Measurements from ENCODE around the gene CCDC89. TPM values are rescaled to one million over a fixed set of nuclear protein-coding genes. Genes with fewer than 3 reads are reported as not detected.

CCDC89 gene
- total and polyA plus RNA-seq, 8 donors: 0.25 to 10.4 (median 1.7) TPM

DNA sequence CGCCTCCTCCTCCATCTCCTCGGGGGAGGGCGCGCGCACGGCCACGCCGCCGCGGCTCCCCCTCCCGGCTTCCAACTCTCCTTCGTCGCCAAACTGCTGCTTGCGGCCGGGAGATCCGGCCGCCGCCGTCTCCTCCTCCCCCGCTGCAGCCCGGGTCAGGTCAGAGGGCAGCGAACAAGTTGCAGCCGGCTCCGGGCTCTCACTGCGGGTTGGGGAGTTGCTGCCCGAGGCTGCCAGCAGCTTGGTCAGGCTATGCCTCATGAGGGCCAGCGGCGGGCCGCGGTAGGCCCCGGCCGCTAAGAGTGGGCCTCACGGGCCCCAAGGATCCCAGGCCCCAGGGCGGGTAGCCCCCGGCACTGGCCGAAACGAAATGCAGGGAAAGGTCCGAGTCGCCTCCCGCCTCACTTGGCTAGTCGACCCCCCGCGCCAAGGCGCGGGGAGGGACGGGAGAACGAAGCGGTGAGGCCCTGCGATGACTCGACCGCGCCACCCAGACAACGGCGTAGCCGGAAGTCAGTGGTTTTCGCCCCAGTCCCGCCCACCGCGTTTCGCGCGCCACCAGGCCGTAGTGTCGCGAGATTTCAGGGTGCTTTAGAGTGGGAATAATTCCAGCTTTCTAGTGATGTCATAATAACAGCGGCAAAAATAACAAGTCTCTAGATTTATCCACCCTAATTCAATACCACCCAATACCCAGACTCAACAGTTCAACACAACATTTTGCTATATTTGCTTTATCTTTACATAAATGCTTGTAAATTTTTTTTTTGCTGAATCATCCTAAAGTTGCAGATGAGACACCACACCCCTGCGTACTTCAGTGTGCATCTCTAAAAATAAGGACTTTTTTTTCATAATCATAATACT is 21.1 kb downstream of the CCDC89 start, which contains the start of gene CREBZF:
TSS of gene CREBZF (minus strand) at position 515 of the 867 bp plus-strand sequence. CDS start at position 261, 254 bp downstream.
- peak within 1 kb of the TSS; percentile 95 to 99 (median 98) for H3K27ac ChIP-seq
- TF ChIP-seq, protein P1, sequence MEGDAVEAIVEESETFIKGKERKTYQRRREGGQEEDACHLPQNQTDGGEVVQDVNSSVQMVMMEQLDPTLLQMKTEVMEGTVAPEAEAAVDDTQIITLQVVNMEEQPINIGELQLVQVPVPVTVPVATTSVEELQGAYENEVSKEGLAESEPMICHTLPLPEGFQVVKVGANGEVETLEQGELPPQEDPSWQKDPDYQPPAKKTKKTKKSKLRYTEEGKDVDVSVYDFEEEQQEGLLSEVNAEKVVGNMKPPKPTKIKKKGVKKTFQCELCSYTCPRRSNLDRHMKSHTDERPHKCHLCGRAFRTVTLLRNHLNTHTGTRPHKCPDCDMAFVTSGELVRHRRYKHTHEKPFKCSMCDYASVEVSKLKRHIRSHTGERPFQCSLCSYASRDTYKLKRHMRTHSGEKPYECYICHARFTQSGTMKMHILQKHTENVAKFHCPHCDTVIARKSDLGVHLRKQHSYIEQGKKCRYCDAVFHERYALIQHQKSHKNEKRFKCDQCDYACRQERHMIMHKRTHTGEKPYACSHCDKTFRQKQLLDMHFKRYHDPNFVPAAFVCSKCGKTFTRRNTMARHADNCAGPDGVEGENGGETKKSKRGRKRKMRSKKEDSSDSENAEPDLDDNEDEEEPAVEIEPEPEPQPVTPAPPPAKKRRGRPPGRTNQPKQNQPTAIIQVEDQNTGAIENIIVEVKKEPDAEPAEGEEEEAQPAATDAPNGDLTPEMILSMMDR (IDR thresholded peaks at IDR 0.05): no peak
- peak in 2 of 4 donors; percentile 82 to 92 for TF ChIP-seq POLR2A (IDR thresholded peaks at IDR 0.05)
- peak; percentile 89 to 99 (median 98) for TF ChIP-seq POLR2AphosphoS5 (IDR thresholded peaks at IDR 0.05)

DNA sequence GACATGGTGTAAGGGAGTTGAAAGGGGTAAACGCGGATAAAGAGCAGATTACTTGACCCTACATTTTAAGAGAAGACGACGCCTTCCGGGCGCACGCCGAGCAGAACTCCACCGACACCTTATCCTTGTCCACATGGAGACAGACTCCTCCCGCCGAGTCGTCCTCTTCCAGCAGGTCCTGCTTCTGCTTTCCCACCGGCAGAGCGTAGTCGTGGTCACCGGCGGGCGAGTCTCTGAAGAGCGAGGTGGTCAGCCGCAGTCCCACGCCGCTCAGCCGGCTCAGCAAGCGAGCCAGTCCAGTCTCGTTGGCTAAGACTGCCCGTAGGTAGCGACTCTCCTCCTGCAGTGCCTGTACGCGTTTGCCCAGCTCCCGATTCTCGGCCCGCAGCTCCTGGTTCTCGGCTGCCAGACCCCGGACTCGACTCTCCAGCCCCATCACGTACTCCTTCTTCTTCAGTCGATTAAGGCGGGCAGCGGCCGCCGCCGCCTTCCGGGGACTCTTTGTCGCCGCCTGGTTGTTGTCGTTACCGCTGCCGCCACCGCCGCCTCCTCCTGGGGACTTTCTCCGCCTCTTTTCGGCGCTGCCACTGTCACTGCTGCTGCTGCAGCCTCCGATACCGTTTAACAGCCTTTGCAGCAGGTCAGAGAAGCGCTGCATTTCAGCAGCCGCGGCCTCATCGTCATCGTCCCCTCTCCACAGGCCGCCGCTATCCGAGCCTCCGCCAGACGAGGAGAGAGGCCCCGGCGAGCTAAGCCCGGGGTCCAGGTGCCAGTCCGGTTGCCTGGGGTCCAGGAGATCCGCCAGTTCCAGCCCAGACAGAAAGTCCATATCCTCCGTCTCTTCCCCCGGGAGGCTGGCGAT is 22.0 kb downstream of the CCDC89 start:
- H3K4me1 ChIP-seq: peaks cover 8 to 62% (median 52%) of the 10 kb centered on the region in 4 donors
- peak; percentile 88 to 94 for DNase-seq
- TF ChIP-seq POLR2AphosphoS5 (IDR thresholded peaks at IDR 0.05): peak in 2 of 3 donors; percentile 45 to 69
- no peak for TF ChIP-seq EP300 (IDR thresholded peaks at IDR 0.05)
- TF ChIP-seq, protein P1 (IDR thresholded peaks at IDR 0.05): peak in 5 of 7 experiments; percentile 56 to 66 (median 57)
- peak in 1 of 4 donors; percentile 43 for TF ChIP-seq POLR2A (IDR thresholded peaks at IDR 0.05)
- H3K27ac ChIP-seq: peak overlapping the region; percentile 95 to 99 (median 98)
- intact Hi-C loops (cut with DNase I; ENCODE audit: low total_unique reads): no loop called here
- H3K27me3 ChIP-seq: no peaks in the 10 kb centered on the region
- peak overlapping the region; percentile 75 to 88 (median 82) for H3K4me3 ChIP-seq
- H3K9me3 ChIP-seq: no peaks in the 10 kb centered on the region
- 0% methylated on average over 59 to 73 of the region's 73 CpGs for WGBS, 5 donors
- H3K36me3 ChIP-seq: peaks cover 0 to 34% (median 17%) of the 10 kb centered on the region in 4 donors

More for the DNA sequence above, 21.1 kb downstream of the CCDC89 start, which contains the start of gene CREBZF:
- peak; percentile 94 to 98 for DNase-seq
- Histone ChIP-seq H3K36me3 (peaks cover 0 to 25% (median 10%) of the 10 kb centered on the region in 4 donors), H3K4me1 (peaks cover 8 to 53% (median 43%) of the 10 kb centered on the region in 4 donors), H3K9me3 (no peaks in the 10 kb centered on the region), H3K27me3 (no peaks in the 10 kb centered on the region), H3K4me3 (peak within 1 kb of the TSS; percentile 75 to 88 (median 82))
- intact Hi-C loops (cut with DNase I; ENCODE audit: low total_unique reads): no loop called here
- WGBS, 5 donors: 0 to 1% (median 1%) methylated on average over 49 to 67 of the region's 67 CpGs

DNA sequence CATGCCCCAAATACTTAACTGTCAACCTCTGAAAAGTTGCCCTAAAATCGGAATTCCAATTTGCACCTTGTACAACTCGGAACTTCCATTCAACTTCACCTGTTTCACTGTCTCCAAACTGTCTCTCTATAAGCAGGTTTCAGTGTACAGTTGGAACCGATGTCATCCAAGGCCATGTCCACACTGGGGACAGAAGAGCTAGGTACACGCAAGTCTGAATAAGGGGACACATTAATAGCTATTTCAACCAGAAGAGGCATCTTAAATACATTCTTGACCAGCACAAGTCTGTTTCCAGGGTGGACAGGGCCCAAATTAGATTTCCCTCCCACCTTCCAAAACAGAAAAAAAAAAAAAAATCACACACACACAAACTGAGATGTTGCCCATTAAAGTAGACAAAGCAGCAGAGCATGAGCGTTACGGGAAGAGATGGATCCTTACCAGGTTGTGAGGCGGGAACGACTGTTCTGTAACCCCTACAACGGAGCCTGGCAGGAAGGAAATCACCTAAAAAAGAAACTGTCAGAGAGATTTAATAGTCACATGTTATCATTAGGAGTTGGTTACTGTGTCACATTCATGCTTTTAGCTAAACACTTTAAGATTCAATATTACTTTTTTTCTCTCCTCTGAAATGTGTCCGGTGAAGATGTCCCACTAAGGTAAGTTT is 22.8 kb downstream of the CCDC89 start:
- Histone ChIP-seq H3K27ac (peak overlapping the region in 4 of 5 donors; percentile 95 to 99 (median 98)), H3K27me3 (no peaks in the 10 kb centered on the region), H3K4me3 (peak overlapping the region; percentile 75 to 88 (median 82)), H3K9me3 (no peaks in the 10 kb centered on the region), H3K4me1 (peaks cover 12 to 70% (median 59%) of the 10 kb centered on the region in 4 donors), H3K36me3 (peaks cover 0 to 39% (median 22%) of the 10 kb centered on the region in 4 donors)
- DNase-seq: no peak
- TF ChIP-seq POLR2AphosphoS5 (IDR thresholded peaks at IDR 0.05) (no peak), EP300 (IDR thresholded peaks at IDR 0.05) (no peak), POLR2A (IDR thresholded peaks at IDR 0.05) (no peak)
- TF ChIP-seq, protein P1 (IDR thresholded peaks at IDR 0.05): no peak
- 0 to 4% (median 3%) methylated on average over 10 of the region's 10 CpGs for WGBS, 5 donors
- intact Hi-C loops (cut with DNase I; ENCODE audit: low total_unique reads): no loop called here

All from stomach (tissue), 9 donors.